Left ventricle myocardium inferior (tissue), 1 donor: ENCODE measurements around the gene RASL10B. TPM values are rescaled to one million over a fixed set of nuclear protein-coding genes. Genes with fewer than 3 reads are reported as not detected.

Source experiments
- DNase-seq: peaks from one replicate; pipeline ENCODE4 v3.0.0-alpha.2; 2020
- H3K27ac ChIP-seq: fragments of 200-600 bp; replicated peaks from 2 replicates; pipeline ENCODE4 v1.8.0; 2021
- H3K27me3 ChIP-seq: fragments of 200-600 bp; 2 replicates; pipeline ENCODE4 v1.8.0; 2021; ENCODE audit warnings: low read depth
- H3K36me3 ChIP-seq: fragments of 200-600 bp; 2 replicates; pipeline ENCODE4 v1.8.0; 2021
- H3K4me1 ChIP-seq: fragments of 200-600 bp; 2 replicates; pipeline ENCODE4 v1.8.0; 2021
- H3K4me3 ChIP-seq: fragments of 200-600 bp; 2 replicates; pipeline ENCODE4 v1.8.0; 2021; ENCODE audit warnings: mild to moderate bottlenecking, moderate library complexity
- H3K9me3 ChIP-seq: fragments of 200-600 bp; replicated peaks from 2 replicates; pipeline ENCODE4 v1.8.0; 2021
- intact Hi-C: fragments of 100-400 bp; cut with micrococcal nuclease; formaldehyde crosslinking; loops from one replicate; pipeline ENCODE4 v1.11.0; 2022
- total RNA-seq: library from RNA; stranded (reverse); fragmentation: NEBNext Ultra II Directional; extraction: Animal tissue kit (Norgen Biotek cat#: 25700); gene quantifications from one replicate; pipeline ENCODE4 v1.2.1, GENCODE V29; 2021
- TF ChIP-seq, protein P1 (sequence below): fragments of 200-600 bp; IDR thresholded peaks from 2 replicates; pipeline ENCODE4 v1.8.0; 2021; ENCODE audit warnings: antibody characterized with exemption, mild to moderate bottlenecking, borderline replicate concordance
- donor health status: DM: no; HTN: yes; CAD: no; lungs with severe emphysema.

Gene RASL10B
- total RNA-seq, 1 donor from 2014 or later: 18.4 TPM

DNA sequence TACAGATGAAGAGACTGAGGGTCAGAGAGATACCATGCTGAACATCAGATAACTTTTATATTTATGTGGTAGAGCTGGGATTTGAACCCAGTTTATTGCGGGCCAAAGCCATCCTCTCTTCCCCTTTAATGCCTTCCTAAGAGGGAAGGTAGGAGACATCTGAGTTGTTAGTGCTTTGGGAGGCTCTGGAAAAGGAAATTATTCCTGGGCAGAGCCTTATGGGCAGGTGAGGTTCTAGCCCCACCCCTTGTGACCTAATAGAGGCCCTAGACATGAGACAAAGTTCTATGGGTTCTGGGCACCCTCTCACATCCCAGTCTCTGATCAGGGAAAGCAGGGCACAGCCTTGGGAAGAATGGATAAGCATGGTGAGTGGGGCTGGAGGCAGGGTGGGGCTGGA lies 29.1 kb downstream of the RASL10B start, which contains the start of gene C17orf50:
C17orf50 (plus strand) TSS at position 301 of the 400 bp plus-strand sequence; CDS start at position 356, 55 bp downstream.
- H3K9me3 ChIP-seq: no peaks in the 10 kb centered on the region
- TF ChIP-seq, protein P1, sequence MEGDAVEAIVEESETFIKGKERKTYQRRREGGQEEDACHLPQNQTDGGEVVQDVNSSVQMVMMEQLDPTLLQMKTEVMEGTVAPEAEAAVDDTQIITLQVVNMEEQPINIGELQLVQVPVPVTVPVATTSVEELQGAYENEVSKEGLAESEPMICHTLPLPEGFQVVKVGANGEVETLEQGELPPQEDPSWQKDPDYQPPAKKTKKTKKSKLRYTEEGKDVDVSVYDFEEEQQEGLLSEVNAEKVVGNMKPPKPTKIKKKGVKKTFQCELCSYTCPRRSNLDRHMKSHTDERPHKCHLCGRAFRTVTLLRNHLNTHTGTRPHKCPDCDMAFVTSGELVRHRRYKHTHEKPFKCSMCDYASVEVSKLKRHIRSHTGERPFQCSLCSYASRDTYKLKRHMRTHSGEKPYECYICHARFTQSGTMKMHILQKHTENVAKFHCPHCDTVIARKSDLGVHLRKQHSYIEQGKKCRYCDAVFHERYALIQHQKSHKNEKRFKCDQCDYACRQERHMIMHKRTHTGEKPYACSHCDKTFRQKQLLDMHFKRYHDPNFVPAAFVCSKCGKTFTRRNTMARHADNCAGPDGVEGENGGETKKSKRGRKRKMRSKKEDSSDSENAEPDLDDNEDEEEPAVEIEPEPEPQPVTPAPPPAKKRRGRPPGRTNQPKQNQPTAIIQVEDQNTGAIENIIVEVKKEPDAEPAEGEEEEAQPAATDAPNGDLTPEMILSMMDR: no peak
- no peaks in the 10 kb centered on the region for H3K36me3 ChIP-seq
- peaks cover 12% of the 10 kb centered on the region for H3K4me1 ChIP-seq
- intact Hi-C loops: no loop called here
- no peaks in the 10 kb centered on the region for H3K27me3 ChIP-seq
- DNase-seq: no peak
- no peak within 1 kb of the TSS for H3K27ac ChIP-seq
- H3K4me3 ChIP-seq: no peak within 1 kb of the TSS

DNA sequence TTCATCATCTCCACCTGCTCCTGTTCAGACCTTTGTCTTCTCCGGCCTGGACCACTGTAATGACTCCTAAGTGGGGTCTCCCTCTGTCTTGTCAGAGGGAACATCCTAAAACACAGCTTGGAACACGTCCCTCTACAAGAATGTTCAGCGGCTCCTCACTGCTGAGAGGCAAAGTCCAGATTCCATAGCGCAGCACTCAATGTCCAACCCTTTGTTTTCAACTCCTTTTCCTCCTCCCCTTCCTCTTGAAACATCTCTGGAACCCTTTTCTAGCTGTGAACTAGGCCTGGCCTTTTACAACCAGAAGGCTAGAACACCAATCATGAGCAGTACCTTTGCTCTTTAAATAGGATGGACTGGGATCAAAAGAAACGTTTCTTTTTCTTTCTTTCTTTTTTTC lies 30.2 kb downstream of the RASL10B start:
- DNase-seq: no peak
- TF ChIP-seq, protein P1: no peak
- Histone ChIP-seq H3K4me3 (no peak overlapping the region), H3K9me3 (no peaks in the 10 kb centered on the region), H3K4me1 (peaks cover 12% of the 10 kb centered on the region), H3K36me3 (no peaks in the 10 kb centered on the region), H3K27me3 (no peaks in the 10 kb centered on the region), H3K27ac (no peak overlapping the region)
- intact Hi-C loops: no loop called here

DNA sequence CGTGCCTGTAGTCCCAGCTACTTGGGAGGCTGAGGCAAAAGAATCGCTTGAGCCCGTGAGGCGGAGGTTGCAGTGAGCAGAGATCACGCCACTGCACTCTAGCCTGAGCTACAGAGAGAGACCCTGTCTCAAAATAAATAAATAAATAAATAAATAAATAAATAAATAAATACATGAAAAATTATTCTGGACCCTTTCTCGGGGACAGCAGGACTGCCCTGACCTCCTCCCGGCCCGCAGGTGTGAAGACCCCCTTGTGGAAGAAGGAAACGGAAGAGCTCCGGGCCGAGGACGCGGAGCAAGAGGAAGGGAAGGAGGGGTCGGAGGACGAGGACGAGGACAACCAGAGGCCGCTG lies 32.3 kb downstream of the RASL10B start:
- Histone ChIP-seq H3K9me3 (no peaks in the 10 kb centered on the region), H3K27ac (peak overlapping the region; percentile 36), H3K27me3 (no peaks in the 10 kb centered on the region), H3K4me1 (peaks cover 12% of the 10 kb centered on the region), H3K4me3 (peak overlapping the region; percentile 67), H3K36me3 (no peaks in the 10 kb centered on the region)
- DNase-seq: no peak
- TF ChIP-seq, protein P1: no peak
- intact Hi-C loops: no loop called here

DNA sequence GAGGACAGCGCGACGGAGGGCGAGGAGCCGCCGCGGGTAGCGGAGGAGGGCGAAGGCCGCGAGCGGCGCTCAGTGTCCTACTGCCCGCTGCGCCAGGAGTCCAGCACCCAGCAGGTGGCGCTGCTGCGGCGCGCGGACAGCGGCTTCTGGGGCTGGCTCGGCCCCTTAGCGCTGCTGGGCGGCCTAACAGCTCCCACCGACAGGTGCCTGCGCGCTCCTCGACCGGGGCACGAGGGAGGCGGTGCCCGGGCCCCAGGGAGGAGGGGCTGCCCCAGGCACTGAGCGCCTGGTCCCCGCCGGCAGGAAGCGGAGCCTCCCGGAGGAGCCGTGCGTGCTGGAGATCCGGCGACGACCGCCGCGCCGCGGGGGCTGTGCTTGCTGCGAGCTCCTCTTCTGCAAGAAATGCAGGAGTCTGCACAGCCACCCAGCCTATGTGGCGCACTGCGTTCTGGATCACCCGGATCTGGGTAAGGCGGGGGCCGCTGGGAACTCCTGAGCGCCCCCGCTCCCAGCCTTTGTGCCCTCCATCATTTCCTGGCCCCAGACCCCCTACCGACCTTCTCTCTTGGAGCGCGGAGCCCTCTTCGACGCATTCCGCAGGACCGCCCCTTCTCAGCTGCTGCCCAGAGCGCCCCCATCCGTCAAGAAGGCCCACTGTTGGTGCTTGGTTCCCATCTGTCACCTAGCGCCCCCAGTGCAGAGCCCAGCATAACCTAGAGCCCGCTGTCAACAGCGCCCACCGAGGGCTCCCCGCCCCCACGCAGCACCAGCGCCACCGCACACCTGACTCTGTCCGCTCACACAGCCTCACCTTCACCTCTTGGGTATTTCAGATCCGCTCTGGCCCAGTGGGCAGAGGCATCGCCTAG lies 32.9 kb downstream of the RASL10B start:
- Histone ChIP-seq H3K4me1 (peaks cover 12% of the 10 kb centered on the region), H3K9me3 (no peaks in the 10 kb centered on the region), H3K27me3 (no peaks in the 10 kb centered on the region), H3K27ac (peak overlapping the region; percentile 36), H3K36me3 (no peaks in the 10 kb centered on the region), H3K4me3 (peak overlapping the region; percentile 67)
- peak; percentile 86 for DNase-seq
- intact Hi-C loops: no loop called here
- TF ChIP-seq, protein P1: peak; percentile 97

DNA sequence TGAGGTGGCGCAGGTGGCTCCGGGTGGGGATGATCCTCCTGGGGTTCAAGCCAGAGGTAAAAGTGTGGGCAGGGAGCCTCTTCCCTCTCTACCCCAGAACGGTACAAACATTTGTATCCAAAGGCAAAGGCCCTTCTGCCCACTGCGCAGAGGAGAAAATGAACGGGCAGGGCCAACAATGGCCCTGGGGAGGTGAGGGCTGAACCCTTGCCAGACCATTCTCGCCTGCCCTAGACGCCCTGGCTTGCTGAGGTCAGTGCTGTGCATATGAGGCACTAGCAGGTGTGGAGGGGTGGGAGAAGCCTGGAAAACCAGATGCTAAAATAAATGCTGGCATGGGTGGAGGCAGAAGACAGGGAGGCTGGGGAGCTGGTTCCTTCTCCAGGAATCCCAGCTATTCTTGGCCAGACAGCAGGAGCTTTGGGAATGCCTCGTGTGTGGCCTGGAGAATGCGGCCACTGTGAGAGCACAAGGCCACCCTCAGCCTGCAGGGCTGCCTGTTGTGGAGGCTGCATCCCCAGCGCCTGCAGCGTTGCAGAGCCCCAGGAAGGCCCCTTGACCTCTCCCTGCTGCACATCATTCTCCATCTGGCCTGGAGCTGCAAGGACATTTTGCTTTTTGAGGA lies 33.8 kb downstream of the RASL10B start:
- TF ChIP-seq, protein P1: no peak
- Histone ChIP-seq H3K4me1 (peaks cover 12% of the 10 kb centered on the region), H3K27me3 (no peaks in the 10 kb centered on the region), H3K4me3 (no peak overlapping the region), H3K9me3 (no peaks in the 10 kb centered on the region), H3K36me3 (no peaks in the 10 kb centered on the region), H3K27ac (no peak overlapping the region)
- intact Hi-C loops: no loop called here
- no peak for DNase-seq
